Measurements from ENCODE around the gene LAPTM4A.

The LAPTM4A gene

DNA sequence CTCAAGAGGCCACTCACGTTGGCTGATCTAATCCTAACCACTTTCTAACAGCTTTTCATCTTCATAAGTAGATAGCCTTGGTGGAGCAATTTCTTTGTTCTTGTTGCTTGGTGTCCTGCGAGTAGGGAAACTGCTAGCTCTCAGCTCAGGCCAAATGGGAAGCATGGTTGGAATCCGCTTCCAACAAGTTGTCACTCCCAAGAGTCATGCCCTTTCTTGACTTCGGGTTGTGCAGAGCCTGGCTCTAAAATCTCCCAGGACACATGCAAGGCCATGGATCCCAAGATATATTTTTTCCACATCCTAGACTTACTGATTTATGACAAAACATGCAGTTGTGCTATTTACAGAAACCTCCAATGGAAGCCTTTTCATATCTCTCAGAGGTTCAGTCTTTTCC is 31.7 kb downstream of the LAPTM4A start:
- no peak for DNase-seq (ENCODE audit: low spot score)

GRCh38 chr2:20018601-20019152 is 32.8 kb downstream of the LAPTM4A start:
- no peak for DNase-seq (ENCODE audit: low spot score)

GRCh38 chr2:20016346-20016745 is 35.1 kb downstream of the LAPTM4A start:
- no peak for DNase-seq (ENCODE audit: low spot score)

- DNase-seq (ENCODE audit: low spot score), result peak; percentile 27
Measured at GRCh38 chr2:20015482-20016083, 35.8 kb downstream of the LAPTM4A start.

DNA sequence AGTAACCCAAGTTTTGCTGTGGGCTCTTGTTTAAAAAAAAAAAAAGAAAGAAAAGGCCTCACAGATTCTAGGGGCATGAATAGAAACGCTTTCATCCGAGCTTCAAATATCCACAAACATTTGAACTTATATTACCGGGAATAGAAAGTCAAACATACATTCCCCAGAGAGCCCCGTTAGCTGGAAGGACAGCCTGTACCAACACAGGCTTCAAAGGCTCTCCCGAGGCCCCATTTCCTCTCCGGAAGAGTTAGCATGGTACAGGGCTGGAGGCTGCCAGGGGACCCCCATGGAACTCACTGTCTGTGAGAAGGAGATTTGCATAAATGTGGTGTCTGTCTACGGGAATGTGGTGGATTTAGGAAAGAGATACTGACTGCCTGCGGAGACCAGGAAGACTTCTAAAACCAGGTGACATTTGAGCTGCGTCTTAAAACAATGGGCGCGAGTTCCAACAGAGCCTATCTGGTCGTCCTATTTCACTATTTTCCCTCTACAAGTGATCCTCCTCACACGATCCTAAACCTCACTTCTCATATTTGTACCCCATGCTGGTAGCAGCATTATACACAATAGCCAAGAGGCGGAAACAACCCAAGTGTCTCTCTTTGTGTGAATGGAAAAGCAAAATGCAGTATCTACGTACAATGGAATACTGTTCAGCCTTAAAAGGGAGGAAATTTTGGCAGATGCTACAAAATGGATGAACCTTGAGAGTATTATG is 38.1 kb downstream of the LAPTM4A start:
- no peak for DNase-seq (ENCODE audit: low spot score)

DNA sequence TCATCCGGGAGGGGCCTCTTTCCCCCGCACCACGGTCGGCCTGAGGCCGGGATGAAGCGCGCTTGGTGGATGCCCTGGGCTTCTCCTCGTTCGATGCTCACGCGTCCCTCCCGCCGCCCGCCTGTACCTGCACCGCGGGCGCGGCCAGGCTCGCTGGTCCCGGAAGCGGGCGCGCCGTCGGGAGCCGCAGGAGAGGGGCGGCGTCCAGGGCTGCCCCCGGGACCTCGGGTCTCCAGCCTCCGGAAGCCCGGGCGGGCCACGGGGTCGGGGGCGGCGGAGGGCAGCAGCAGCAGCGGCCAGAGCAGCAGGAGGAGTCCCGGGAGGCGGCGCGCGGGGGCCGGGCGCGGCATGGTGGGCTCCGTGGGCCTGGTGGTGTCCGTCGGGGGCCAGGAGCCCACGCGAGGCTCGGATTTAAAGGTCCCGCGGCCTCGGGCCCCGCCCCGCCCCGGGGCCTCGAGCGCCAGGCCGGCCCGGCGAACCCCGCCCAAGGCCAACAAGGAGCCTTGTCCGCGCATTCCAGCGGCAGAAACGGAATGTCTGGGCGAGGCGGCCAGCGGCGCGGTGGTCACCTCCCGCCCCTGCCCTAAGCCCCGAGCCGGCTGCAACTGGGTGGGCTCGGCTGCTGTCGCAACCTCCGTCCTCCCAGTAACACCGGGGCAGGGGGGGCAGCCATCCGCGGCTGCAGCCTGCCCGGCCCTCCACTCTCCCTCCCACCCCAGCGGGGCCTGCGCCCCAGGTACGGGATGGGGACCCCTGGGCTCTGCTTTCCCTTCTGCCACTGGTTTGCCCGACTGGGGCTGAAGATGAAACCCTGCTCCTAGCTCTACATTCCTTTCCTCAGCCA is 38.9 kb downstream of the LAPTM4A start, which contains the start of gene MATN3:
Gene MATN3 (minus strand): TSS at position 387 of the 844 bp plus-strand sequence. CDS start 37 bp downstream, at position 350.
- DNase-seq (ENCODE audit: low spot score), result no peak

GRCh38 chr2:20012032-20012281 is 39.5 kb downstream of the LAPTM4A start:
- no peak for DNase-seq (ENCODE audit: low spot score)

DNA sequence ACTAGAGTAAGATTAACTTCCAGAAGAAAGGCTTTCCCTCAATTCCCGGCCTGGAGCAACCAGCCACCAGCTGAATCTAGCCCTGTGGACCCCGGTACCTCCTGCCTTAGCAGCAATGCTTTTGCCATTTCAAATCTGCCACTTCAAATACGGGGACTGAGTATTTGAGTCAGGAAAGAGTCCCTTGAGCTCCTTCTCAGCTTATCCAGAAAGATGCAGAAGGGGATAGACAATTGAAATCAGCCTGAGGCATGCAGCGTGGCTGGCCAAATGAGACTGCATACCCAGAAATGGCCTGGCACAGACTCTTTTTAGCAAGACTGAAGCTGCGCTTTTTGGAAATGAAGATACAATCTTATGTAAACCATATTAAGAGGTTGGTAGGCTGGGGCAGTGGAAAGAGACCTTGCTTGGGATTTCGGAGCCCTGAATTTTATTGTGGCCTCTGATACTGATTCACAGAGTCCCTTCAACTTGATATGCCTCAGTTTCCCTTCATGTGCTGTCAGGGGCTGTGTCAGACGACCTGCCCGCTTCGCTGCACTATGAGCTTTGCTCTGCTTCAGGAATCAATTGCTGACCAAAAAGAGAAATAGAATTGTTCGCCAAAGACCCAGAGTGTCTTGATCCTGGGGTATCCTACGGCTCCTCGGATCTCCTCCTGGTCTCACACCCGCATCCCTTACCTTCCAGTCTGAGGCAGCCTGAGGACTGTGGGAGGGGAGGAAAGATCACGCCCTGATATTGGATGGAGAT is 40.0 kb downstream of the LAPTM4A start:
- no peak for DNase-seq (ENCODE audit: low spot score)

DNA sequence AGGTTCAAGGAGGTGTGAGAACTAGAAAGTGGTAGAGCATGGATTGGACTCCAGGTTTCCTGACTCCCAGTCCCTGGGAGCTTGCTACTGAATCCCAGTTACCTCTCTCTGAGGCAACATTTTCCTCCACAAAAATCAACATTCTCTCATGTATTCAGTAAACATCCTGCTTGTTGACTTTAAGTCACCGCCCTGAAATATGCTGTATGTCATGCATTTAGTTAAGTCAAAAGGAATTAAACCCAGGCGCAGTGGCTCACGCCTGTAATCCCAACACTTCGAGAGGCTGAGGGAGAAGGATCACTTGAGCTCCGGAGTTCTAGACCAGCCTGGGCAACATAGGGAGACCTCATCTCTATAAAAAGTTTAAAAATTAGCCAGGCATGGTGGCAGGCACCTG is 42.7 kb downstream of the LAPTM4A start:
- DNase-seq (ENCODE audit: low spot score), result no peak

DNA sequence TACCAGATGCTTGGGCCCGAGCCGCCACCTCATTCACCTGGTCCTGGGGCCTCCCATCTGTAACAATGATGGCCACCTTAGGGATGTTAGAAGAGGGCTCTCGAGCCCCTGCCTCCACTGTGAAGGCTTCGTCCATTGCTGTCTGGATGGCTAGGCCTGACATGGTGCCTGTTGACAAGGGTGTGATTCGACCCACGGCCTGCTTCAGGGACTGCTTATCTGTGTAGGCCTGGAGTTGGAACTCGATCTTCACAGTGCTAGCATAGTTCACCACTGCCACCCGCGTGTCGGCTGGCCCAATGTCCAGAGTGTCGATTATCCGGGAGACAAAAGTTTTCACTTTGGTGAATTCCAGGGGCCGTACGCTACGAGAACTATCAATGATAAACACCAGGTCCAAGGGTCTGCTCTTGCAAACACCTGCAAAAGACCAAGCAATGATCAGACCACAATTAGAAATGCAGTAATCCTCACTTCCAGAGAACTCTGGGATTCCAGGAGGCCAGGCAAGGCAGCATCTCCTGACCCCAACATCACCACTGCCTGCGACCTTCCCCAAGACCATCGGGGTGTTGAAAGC is 45.4 kb downstream of the LAPTM4A start:
- DNase-seq (ENCODE audit: low spot score), result no peak

GRCh38 chr2:20005067-20005627 is 46.3 kb downstream of the LAPTM4A start:
- DNase-seq (ENCODE audit: low spot score), result no peak

DNA sequence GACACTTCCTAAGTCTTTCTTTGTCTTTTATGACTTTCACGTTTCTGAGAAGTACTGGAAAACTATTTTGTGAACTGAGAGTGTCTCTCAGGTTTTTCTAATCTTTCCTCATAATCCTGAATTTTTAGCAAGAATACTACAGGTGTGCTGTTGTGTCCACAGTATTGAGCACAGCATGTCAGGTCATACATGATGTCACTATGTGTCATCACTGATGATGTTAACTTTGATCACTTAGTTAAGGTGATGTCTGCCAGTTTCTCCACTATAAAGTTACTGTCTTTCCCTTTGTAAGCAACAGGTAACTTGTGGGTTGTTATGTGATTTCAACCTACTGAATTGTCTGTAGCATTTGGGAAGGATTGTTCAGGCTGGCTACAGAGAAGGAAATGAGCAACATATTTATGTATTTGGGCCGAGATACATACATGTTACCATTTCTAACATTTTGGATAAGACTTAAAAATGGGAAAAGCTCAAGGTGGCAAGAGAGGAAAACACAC is 50.0 kb downstream of the LAPTM4A start:
- no peak for DNase-seq (ENCODE audit: low spot score)

DNA sequence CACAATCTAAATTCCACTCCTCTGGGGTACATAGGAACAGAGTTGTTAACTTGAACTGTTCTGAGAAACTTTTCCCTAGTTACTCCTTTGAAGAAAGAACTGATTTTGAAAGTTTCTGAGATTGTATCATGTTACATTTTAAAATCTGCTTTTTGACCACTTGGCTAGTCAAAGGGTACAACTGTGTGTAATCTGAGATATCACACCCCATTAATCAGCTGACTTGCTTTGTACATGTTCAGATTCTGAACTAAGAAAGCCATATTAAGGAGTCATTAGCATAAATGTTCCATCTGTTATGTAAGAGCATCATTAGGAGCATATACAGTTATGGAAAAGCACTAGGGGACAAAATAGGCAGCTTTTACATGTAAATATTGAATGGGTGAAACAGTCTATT is 57.7 kb downstream of the LAPTM4A start:
- DNase-seq (ENCODE audit: low spot score), result no peak

DNA sequence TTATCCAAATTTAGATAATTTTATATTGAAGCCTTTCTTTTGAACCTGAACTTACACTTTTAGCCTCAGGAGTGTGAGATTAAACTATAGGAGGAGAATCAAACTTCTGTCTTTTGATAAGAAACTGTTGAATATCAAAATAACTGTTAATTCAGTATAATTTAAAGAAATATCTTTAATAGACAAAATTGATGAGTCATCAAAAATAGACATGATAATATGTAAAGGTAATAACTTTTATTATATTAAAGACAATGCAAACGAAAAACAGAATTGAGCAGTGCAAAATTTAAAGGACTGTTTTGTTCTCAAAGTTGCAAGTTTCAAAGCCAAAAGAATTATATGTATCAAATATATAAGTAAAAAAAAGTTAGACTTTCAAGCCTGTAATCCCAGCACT is 59.5 kb downstream of the LAPTM4A start:
- no peak for DNase-seq (ENCODE audit: low spot score)

DNA sequence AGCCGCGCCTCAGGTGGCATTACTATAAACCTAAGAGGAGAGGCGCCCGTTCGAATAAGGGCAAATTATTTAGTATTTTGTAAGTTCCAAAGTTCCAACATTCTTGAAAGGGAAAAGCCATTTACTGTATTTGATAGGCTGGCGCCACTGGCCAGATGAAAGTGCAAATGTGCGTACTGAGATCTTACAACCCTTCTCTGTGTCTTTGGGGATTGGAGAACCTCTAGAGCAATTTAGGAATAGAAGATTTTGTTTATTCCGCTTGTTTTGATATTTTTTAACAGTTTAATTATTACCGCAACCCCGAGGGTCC is 61.1 kb downstream of the LAPTM4A start:
- DNase-seq (ENCODE audit: low spot score), result no peak

- peak; percentile 88 for DNase-seq (ENCODE audit: low spot score)
Measured at GRCh38 chr2:19989667-19990415, 61.6 kb downstream of the LAPTM4A start, which contains the start of gene WDR35. WDR35 (minus strand) TSS chr2:19990105; CDS start chr2:19990015, 90 bp downstream.

- DNase-seq (ENCODE audit: low spot score), result no peak
Measured at GRCh38 chr2:19989342-19989666, 62.1 kb downstream of the LAPTM4A start.

DNA sequence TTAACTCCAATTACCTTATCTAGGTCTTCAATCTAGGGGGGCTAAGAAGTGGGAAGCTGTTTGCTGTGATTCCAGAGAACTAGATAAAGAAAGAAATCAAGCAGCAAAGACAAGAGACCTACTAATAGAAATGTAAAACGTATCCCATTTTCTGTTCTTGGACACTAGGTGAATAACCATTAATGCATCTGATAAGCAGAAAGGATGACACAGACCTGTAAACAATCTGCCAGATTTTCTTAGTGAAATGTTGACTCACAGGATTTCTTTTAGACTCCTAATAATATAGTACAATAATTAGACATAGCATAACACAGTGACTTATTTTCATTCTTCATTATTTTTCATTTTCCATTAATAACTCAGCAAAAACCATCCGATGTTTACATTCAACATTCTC is 62.8 kb downstream of the LAPTM4A start:
- no peak for DNase-seq (ENCODE audit: low spot score)

- no peak for DNase-seq (ENCODE audit: low spot score)
Measured at GRCh38 chr2:19987936-19988335, 63.5 kb downstream of the LAPTM4A start.
